ENCODE data around the gene TBX4. TPM values are rescaled to one million over a fixed set of nuclear protein-coding genes. Genes with fewer than 3 reads are reported as not detected.

TBX4 gene
- total RNA-seq, 1 donor: under 0.01 TPM

- Histone ChIP-seq H3K4me1 (ENCODE audit: insufficient read depth, low read length) (peaks cover 6% of the 10 kb centered on the region), H3K27me3 (ENCODE audit: insufficient read depth, low read length) (no peaks in the 10 kb centered on the region), H3K9me3 (ENCODE audit: low read depth, low read length) (no peaks in the 10 kb centered on the region), H3K4me3 (ENCODE audit: low read length) (no peak overlapping the region)
Measured at GRCh38 chr17:61470530-61471136, 18.4 kb downstream of the TBX4 start.

- Histone ChIP-seq H3K27me3 (ENCODE audit: insufficient read depth, low read length) (no peaks in the 10 kb centered on the region), H3K4me3 (ENCODE audit: low read length) (no peak overlapping the region), H3K4me1 (ENCODE audit: insufficient read depth, low read length) (no peaks in the 10 kb centered on the region), H3K9me3 (ENCODE audit: low read depth, low read length) (no peaks in the 10 kb centered on the region)
Measured at GRCh38 chr17:61474235-61474927, 22.2 kb downstream of the TBX4 start.

- Histone ChIP-seq H3K27me3 (ENCODE audit: insufficient read depth, low read length) (no peaks in the 10 kb centered on the region), H3K9me3 (ENCODE audit: low read depth, low read length) (no peaks in the 10 kb centered on the region), H3K4me1 (ENCODE audit: insufficient read depth, low read length) (no peaks in the 10 kb centered on the region), H3K4me3 (ENCODE audit: low read length) (no peak overlapping the region)
Measured at GRCh38 chr17:61474934-61475333, 22.7 kb downstream of the TBX4 start.

- no peak overlapping the region for H3K4me3 ChIP-seq (ENCODE audit: low read length)
- H3K27me3 ChIP-seq (ENCODE audit: insufficient read depth, low read length): no peaks in the 10 kb centered on the region
- H3K9me3 ChIP-seq (ENCODE audit: low read depth, low read length): no peaks in the 10 kb centered on the region
- H3K4me1 ChIP-seq (ENCODE audit: insufficient read depth, low read length): no peaks in the 10 kb centered on the region
Measured at GRCh38 chr17:61475726-61476125, 23.5 kb downstream of the TBX4 start.

- Histone ChIP-seq H3K9me3 (ENCODE audit: low read depth, low read length) (no peaks in the 10 kb centered on the region), H3K4me1 (ENCODE audit: insufficient read depth, low read length) (no peaks in the 10 kb centered on the region), H3K4me3 (ENCODE audit: low read length) (no peak overlapping the region)
Measured at GRCh38 chr17:61476476-61477203, 24.4 kb downstream of the TBX4 start.

GRCh38 chr17:61477204-61477834, 25.1 kb downstream of the TBX4 start:
- Histone ChIP-seq H3K9me3 (ENCODE audit: low read depth, low read length) (no peaks in the 10 kb centered on the region), H3K27me3 (ENCODE audit: insufficient read depth, low read length) (no peaks in the 10 kb centered on the region), H3K4me3 (ENCODE audit: low read length) (no peak overlapping the region), H3K4me1 (ENCODE audit: insufficient read depth, low read length) (no peaks in the 10 kb centered on the region)

More at GRCh38 chr17:61476476-61477203, 24.4 kb downstream of the TBX4 start:
- no peaks in the 10 kb centered on the region for H3K27me3 ChIP-seq (ENCODE audit: insufficient read depth, low read length)

GRCh38 chr17:61478026-61478789, 26.0 kb downstream of the TBX4 start:
- Histone ChIP-seq H3K9me3 (ENCODE audit: low read depth, low read length) (no peaks in the 10 kb centered on the region), H3K4me1 (ENCODE audit: insufficient read depth, low read length) (no peaks in the 10 kb centered on the region), H3K4me3 (ENCODE audit: low read length) (no peak overlapping the region), H3K27me3 (ENCODE audit: insufficient read depth, low read length) (no peaks in the 10 kb centered on the region)

- H3K9me3 ChIP-seq (ENCODE audit: low read depth, low read length): no peaks in the 10 kb centered on the region
- H3K4me3 ChIP-seq (ENCODE audit: low read length): no peak overlapping the region
- H3K4me1 ChIP-seq (ENCODE audit: insufficient read depth, low read length): no peaks in the 10 kb centered on the region
- no peaks in the 10 kb centered on the region for H3K27me3 ChIP-seq (ENCODE audit: insufficient read depth, low read length)
Measured at GRCh38 chr17:61478790-61479492, 26.7 kb downstream of the TBX4 start.

GRCh38 chr17:61479493-61480413, 27.5 kb downstream of the TBX4 start:
- H3K4me1 ChIP-seq (ENCODE audit: insufficient read depth, low read length): no peaks in the 10 kb centered on the region
- no peak overlapping the region for H3K4me3 ChIP-seq (ENCODE audit: low read length)
- H3K9me3 ChIP-seq (ENCODE audit: low read depth, low read length): no peaks in the 10 kb centered on the region
- no peaks in the 10 kb centered on the region for H3K27me3 ChIP-seq (ENCODE audit: insufficient read depth, low read length)

GRCh38 chr17:61480414-61480807, 28.2 kb downstream of the TBX4 start:
- Histone ChIP-seq H3K4me3 (ENCODE audit: low read length) (no peak overlapping the region), H3K9me3 (ENCODE audit: low read depth, low read length) (no peaks in the 10 kb centered on the region), H3K27me3 (ENCODE audit: insufficient read depth, low read length) (no peaks in the 10 kb centered on the region), H3K4me1 (ENCODE audit: insufficient read depth, low read length) (no peaks in the 10 kb centered on the region)

GRCh38 chr17:61481421-61481820, 29.2 kb downstream of the TBX4 start:
- no peaks in the 10 kb centered on the region for H3K27me3 ChIP-seq (ENCODE audit: insufficient read depth, low read length)
- no peaks in the 10 kb centered on the region for H3K9me3 ChIP-seq (ENCODE audit: low read depth, low read length)
- H3K4me3 ChIP-seq (ENCODE audit: low read length): no peak overlapping the region
- H3K4me1 ChIP-seq (ENCODE audit: insufficient read depth, low read length): no peaks in the 10 kb centered on the region

- no peak overlapping the region for H3K4me3 ChIP-seq (ENCODE audit: low read length)
- H3K9me3 ChIP-seq (ENCODE audit: low read depth, low read length): no peaks in the 10 kb centered on the region
- no peaks in the 10 kb centered on the region for H3K27me3 ChIP-seq (ENCODE audit: insufficient read depth, low read length)
- H3K4me1 ChIP-seq (ENCODE audit: insufficient read depth, low read length): no peaks in the 10 kb centered on the region
Measured at GRCh38 chr17:61482467-61482866, 30.2 kb downstream of the TBX4 start.

GRCh38 chr17:61483778-61484116, 31.5 kb downstream of the TBX4 start:
- no peaks in the 10 kb centered on the region for H3K27me3 ChIP-seq (ENCODE audit: insufficient read depth, low read length)
- H3K4me1 ChIP-seq (ENCODE audit: insufficient read depth, low read length): no peaks in the 10 kb centered on the region
- no peak overlapping the region for H3K4me3 ChIP-seq (ENCODE audit: low read length)
- no peaks in the 10 kb centered on the region for H3K9me3 ChIP-seq (ENCODE audit: low read depth, low read length)

Data from mononuclear cell (primary cell).